HEK293T (cell line): ENCODE measurements around the gene FAM3D.
"Not testable (repeated sequence)": the region's sequence is repeated elsewhere in the genome, so short reads cannot be mapped to it uniquely, and the experiment has no call there.

Source experiments
- CTCF ChIA-PET: fragments of 350-600 bp; formaldehyde crosslinking; extraction: SDS; loops from one replicate; lab custom pipeline; 2021; ENCODE audit warnings: antibody characterized with exemption, inconsistent platforms; lab: Yijun Ruan, JAX
- POLR2A ChIA-PET: fragments of 350-600 bp; formaldehyde crosslinking; extraction: SDS; loops from one replicate; lab custom pipeline; 2020; ENCODE audit warnings: antibody characterized with exemption, inconsistent platforms; lab: Yijun Ruan, JAX
- DNase-seq: peaks from one replicate; pipeline ENCODE4 v3.0.0; 2012; ENCODE audit warnings: mixed read lengths; ENCODE audit errors: extremely low spot score
- ARNT ChIP-seq: fragments of 450-650 bp; IDR thresholded peaks from 2 replicates; pipeline ENCODE4 v1.6.1; 2017; ENCODE audit warnings: mild to moderate bottlenecking
- BHLHE40 ChIP-seq: fragments of 450-650 bp; IDR thresholded peaks from 2 replicates; pipeline ENCODE4 v1.6.1; 2016; ENCODE audit warnings: mild to moderate bottlenecking, moderate library complexity, borderline replicate concordance
- CTBP1 ChIP-seq: fragments of 450-650 bp; IDR thresholded peaks from 2 replicates; pipeline ENCODE4 v1.6.1; 2016; ENCODE audit warnings: borderline replicate concordance
- ELF4 ChIP-seq: fragments of 450-650 bp; IDR thresholded peaks from 2 replicates; pipeline ENCODE4 v1.6.1; 2017; ENCODE audit warnings: antibody characterized with exemption
- FOXA1 ChIP-seq: fragments of 450-650 bp; IDR thresholded peaks from 2 replicates; pipeline ENCODE4 v1.6.1; 2016; ENCODE audit warnings: mild to moderate bottlenecking
- FOXK2 ChIP-seq: fragments of 450-650 bp; IDR thresholded peaks from 2 replicates; pipeline ENCODE4 v1.6.1; 2016; ENCODE audit warnings: mild to moderate bottlenecking
- FOXM1 ChIP-seq: fragments of 450-650 bp; IDR thresholded peaks from 2 replicates; pipeline ENCODE4 v1.6.1; 2017; ENCODE audit warnings: mild to moderate bottlenecking, borderline replicate concordance
- HDGF ChIP-seq: fragments of 450-650 bp; IDR thresholded peaks from 2 replicates; pipeline ENCODE4 v1.6.1; 2017; ENCODE audit warnings: antibody characterized with exemption, borderline replicate concordance
- L3MBTL2 ChIP-seq: fragments of 450-650 bp; conservative IDR thresholded peaks from 2 replicates; pipeline ENCODE4 v1.6.1; 2016; ENCODE audit warnings: mild to moderate bottlenecking
- LEF1 ChIP-seq: fragments of 450-650 bp; IDR thresholded peaks from 2 replicates; pipeline ENCODE4 v1.6.1; 2017; ENCODE audit warnings: mild to moderate bottlenecking, borderline replicate concordance
- NFRKB ChIP-seq: fragments of 450-650 bp; IDR thresholded peaks from 2 replicates; pipeline ENCODE4 v1.6.1; 2016; ENCODE audit warnings: mild to moderate bottlenecking, moderate library complexity
- PKNOX1 ChIP-seq: fragments of 450-650 bp; IDR thresholded peaks from 2 replicates; pipeline ENCODE4 v1.6.1; 2016
- SP1 ChIP-seq: fragments of 450-650 bp; IDR thresholded peaks from 2 replicates; pipeline ENCODE4 v1.6.1; 2017
- SUZ12 ChIP-seq: fragments of 450-650 bp; IDR thresholded peaks from 2 replicates; pipeline ENCODE4 v1.6.1; 2016; ENCODE audit warnings: mild to moderate bottlenecking
- TARDBP ChIP-seq: fragments of 450-650 bp; IDR thresholded peaks from 2 replicates; pipeline ENCODE4 v1.6.1; 2016
- ZNF384 ChIP-seq: fragments of 450-650 bp; IDR thresholded peaks from 2 replicates; pipeline ENCODE4 v1.6.1; 2016

FAM3D gene

GRCh38 chr3:58706395-58707167, 40.0 kb upstream of the FAM3D start:
- DNase-seq: no peak
- TF ChIP-seq SP1 (no peak), L3MBTL2 (no peak), BHLHE40 (no peak), LEF1 (no peak), TARDBP (no peak), FOXM1 (no peak), ELF4 (no peak), FOXA1 (no peak), NFRKB (no peak), SUZ12 (no peak), CTBP1 (no peak), PKNOX1 (no peak), ZNF384 (no peak), HDGF (no peak), FOXK2 (no peak), ARNT (no peak)
- POLR2A ChIA-PET: no interaction called here
- CTCF ChIA-PET: no interaction called here

- TF ChIP-seq SUZ12 (no peak), NFRKB (no peak), L3MBTL2 (no peak), ZNF384 (no peak), SP1 (no peak), FOXM1 (no peak), FOXA1 (no peak), TARDBP (no peak), CTBP1 (no peak), FOXK2 (no peak)
- ChIA-PET CTCF (no interaction called here), POLR2A (no interaction called here)
- DNase-seq: no peak
These were observed 38.2 kb upstream of the FAM3D start for GRCh38 chr3:58704745-58705144.

- POLR2A ChIA-PET, CTCF ChIA-PET, DNase-seq: not testable (repeated sequence)
These were observed 37.7 kb upstream of the FAM3D start for GRCh38 chr3:58704304-58704703.

- ChIA-PET POLR2A (no interaction called here), CTCF (no interaction called here)
- TF ChIP-seq ELF4 (no peak), BHLHE40 (no peak), HDGF (no peak), SP1 (no peak), FOXM1 (no peak), ZNF384 (no peak), LEF1 (no peak), FOXK2 (no peak), TARDBP (no peak), L3MBTL2 (no peak)
- no peak for DNase-seq
These were observed 31.7 kb upstream of the FAM3D start for GRCh38 chr3:58698246-58698645.

- CTCF ChIA-PET: no interaction called here
- POLR2A ChIA-PET: no interaction called here
- TF ChIP-seq HDGF: no peak
- no peak for TF ChIP-seq SUZ12
- no peak for TF ChIP-seq NFRKB
- no peak for TF ChIP-seq LEF1
- TF ChIP-seq FOXM1: no peak
- no peak for TF ChIP-seq ARNT
- no peak for TF ChIP-seq CTBP1
- TF ChIP-seq L3MBTL2: no peak
- TF ChIP-seq ELF4: no peak
- TF ChIP-seq FOXA1: no peak
- no peak for TF ChIP-seq TARDBP
- no peak for TF ChIP-seq PKNOX1
- no peak for TF ChIP-seq FOXK2
- TF ChIP-seq SP1: no peak
- no peak for TF ChIP-seq BHLHE40
- no peak for TF ChIP-seq ZNF384
- DNase-seq: no peak
These were observed 31.0 kb upstream of the FAM3D start for GRCh38 chr3:58697561-58697960.

- POLR2A ChIA-PET, DNase-seq: not testable (repeated sequence)
- CTCF ChIA-PET: interaction anchor here (0.5 kb wide), 1 partner anchor 405 kb away, joined by 4 read pairs; no protein-coding TSS in a partner anchor
These were observed 30.2 kb upstream of the FAM3D start for GRCh38 chr3:58696813-58697212.

- TF ChIP-seq SUZ12: no peak
- no peak for TF ChIP-seq FOXK2
- TF ChIP-seq ARNT: no peak
- no peak for TF ChIP-seq NFRKB
- no peak for TF ChIP-seq BHLHE40
- TF ChIP-seq L3MBTL2: no peak
- no peak for TF ChIP-seq SP1
- no peak for TF ChIP-seq TARDBP
- TF ChIP-seq LEF1: no peak
- TF ChIP-seq CTBP1: no peak
- no peak for TF ChIP-seq FOXA1
- TF ChIP-seq ZNF384: no peak
- no peak for TF ChIP-seq HDGF
- TF ChIP-seq PKNOX1: no peak
- TF ChIP-seq ELF4: no peak
- no peak for TF ChIP-seq FOXM1
- ChIA-PET POLR2A (no interaction called here), CTCF (interaction anchor here (0.5 to 0.8 kb wide), 2 partner anchors 10 to 406 kb away, joined by 3 to 4 read pairs; no protein-coding TSS in a partner anchor)
- DNase-seq: no peak
These were observed 29.5 kb upstream of the FAM3D start for GRCh38 chr3:58696093-58696492.

GRCh38 chr3:58695284-58695683, 28.7 kb upstream of the FAM3D start:
- CTCF ChIA-PET, DNase-seq: not testable (repeated sequence)
- POLR2A ChIA-PET: interaction anchor here (1.2 kb wide), 1 partner anchor 262 kb away, joined by 3 read pairs; the partner anchor contains the start of gene PDHB
